GM19324 (cell line): ENCODE results near the gene WDFY1.

ENCODE experiments used
- ATAC-seq: cut with Tn5 transposase; IDR thresholded peaks from one replicate; pipeline ENCODE4 v1.9.1; 2021; ENCODE audit warnings: mild to moderate bottlenecking, moderate library complexity; ENCODE audit not compliant: unreplicated experiment, low FRiP score

Gene WDFY1

DNA sequence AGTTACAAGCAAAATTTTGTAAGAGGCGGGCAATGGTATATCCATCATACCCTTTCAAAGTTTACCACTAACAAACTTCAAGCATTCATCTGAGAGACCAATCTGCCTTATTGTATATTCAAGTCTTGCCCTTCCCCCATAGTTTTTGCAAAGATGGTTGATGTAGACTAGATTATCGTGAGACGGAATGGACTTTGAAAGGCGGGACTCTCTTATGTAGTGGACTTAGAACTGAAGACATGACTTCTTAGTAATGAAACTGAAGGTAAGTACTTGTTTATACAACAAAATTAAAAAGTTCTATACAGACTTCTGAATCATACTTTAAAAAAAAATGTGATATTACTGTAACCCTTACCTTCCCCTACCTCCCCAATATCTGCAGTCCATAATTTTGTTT, 118.1 kb downstream of the WDFY1 start:
- ATAC-seq: no peak
